WTC11 (cell line): ENCODE results near the gene TMEM183A. TPM values are rescaled to one million over a fixed set of nuclear protein-coding genes. Genes with fewer than 3 reads are reported as not detected.

Experiments
- ATAC-seq: fragments of 200-7000 bp; cut with Tn5 transposase; 2 replicates; pipeline ENCODE4 v1.10.0; 2021; ENCODE audit warnings: mild to moderate bottlenecking, moderate library complexity
- CTCF ChIA-PET: fragments of 300-600 bp; sonication (Branson Sonifier 250); formaldehyde crosslinking; loops from one replicate; lab custom pipeline; 2021; ENCODE audit warnings: antibody characterized with exemption; lab: Charles Lee
- POLR2A ChIA-PET: fragments of 350-600 bp; sonication (Branson Sonifier 250); formaldehyde crosslinking; loops from one replicate; lab custom pipeline; 2021; ENCODE audit warnings: antibody characterized with exemption; lab: Charles Lee
- DNase-seq: peaks from one replicate; pipeline ENCODE4 v3.0.0; 2021; ENCODE audit warnings: low spot score
- H3K27ac Mint-ChIP-seq: 2 replicates; pipeline ENCODE4 v1.8.0; 2021; ENCODE audit warnings: mixed read lengths
- H3K27me3 Mint-ChIP-seq: 2 replicates; pipeline ENCODE4 v1.8.0; 2021; ENCODE audit warnings: low read depth, mild to moderate bottlenecking, moderate library complexity, mixed read lengths
- H3K36me3 Mint-ChIP-seq: 2 replicates; pipeline ENCODE4 v1.8.0; 2021; ENCODE audit warnings: mixed read lengths
- H3K4me1 Mint-ChIP-seq: 2 replicates; pipeline ENCODE4 v1.8.0; 2022; ENCODE audit warnings: mixed read lengths
- H3K4me3 Mint-ChIP-seq: 2 replicates; pipeline ENCODE4 v1.8.0; 2021; ENCODE audit warnings: mild to moderate bottlenecking, moderate library complexity, mixed read lengths
- H3K9me3 Mint-ChIP-seq: 2 replicates; pipeline ENCODE4 v1.8.0; 2021; ENCODE audit warnings: mixed read lengths
- ATF2 ChIP-seq: sonication (generic); formaldehyde crosslinking; IDR thresholded peaks from 2 replicates; pipeline ENCODE4 v1.8.1; 2022; ENCODE audit warnings: low read depth, missing genetic modification reagents, borderline replicate concordance
- CTCF ChIP-seq: fragments of 200-600 bp; IDR thresholded peaks from 2 replicates; pipeline ENCODE4 v1.8.0; 2022; ENCODE audit warnings: antibody characterized with exemption
- E2F1 ChIP-seq: sonication (generic); formaldehyde crosslinking; IDR thresholded peaks from 2 replicates; pipeline ENCODE4 v1.8.0; 2022; ENCODE audit warnings: mild to moderate bottlenecking, missing genetic modification reagents
- EMX1 ChIP-seq: fragments of 250-450 bp; sonication (Bioruptor Pico); IDR thresholded peaks from 2 replicates; pipeline ENCODE4 v1.8.0; 2021; ENCODE audit warnings: mild to moderate bottlenecking
- ETV6 ChIP-seq: sonication (generic); formaldehyde crosslinking; IDR thresholded peaks from 2 replicates; pipeline ENCODE4 v1.8.1; 2022; ENCODE audit warnings: mild to moderate bottlenecking, missing genetic modification reagents
- KAT7 ChIP-seq: sonication (generic); formaldehyde crosslinking; IDR thresholded peaks from 2 replicates; pipeline ENCODE4 v1.8.1; 2023; ENCODE audit warnings: missing genetic modification reagents, mild to moderate bottlenecking, borderline replicate concordance
- MLX ChIP-seq: sonication (generic); formaldehyde crosslinking; IDR thresholded peaks from 2 replicates; pipeline ENCODE4 v1.8.1; 2023; ENCODE audit warnings: mild to moderate bottlenecking, missing genetic modification reagents, moderate library complexity
- NFATC4 ChIP-seq: fragments of 250-450 bp; sonication (Bioruptor Pico); IDR thresholded peaks from 2 replicates; pipeline ENCODE4 v1.9.0; 2021; ENCODE audit warnings: mild to moderate bottlenecking
- RELA ChIP-seq: sonication (generic); formaldehyde crosslinking; IDR thresholded peaks from 2 replicates; pipeline ENCODE4 v1.8.1; 2022; ENCODE audit warnings: missing genetic modification reagents, mild to moderate bottlenecking, borderline replicate concordance
- SOX15 ChIP-seq: fragments of 250-450 bp; sonication (Bioruptor Pico); IDR thresholded peaks from 2 replicates; pipeline ENCODE4 v1.9.0; 2021; ENCODE audit warnings: mild to moderate bottlenecking
- TEAD4 ChIP-seq: sonication (generic); formaldehyde crosslinking; IDR thresholded peaks from 2 replicates; pipeline ENCODE4 v1.8.0; 2022; ENCODE audit warnings: mild to moderate bottlenecking, missing genetic modification reagents
- ZMAT4 ChIP-seq: fragments of 250-450 bp; sonication (Bioruptor Pico); IDR thresholded peaks from 2 replicates; pipeline ENCODE4 v1.9.0; 2021; ENCODE audit warnings: mild to moderate bottlenecking
- ZNF281 ChIP-seq: sonication (generic); formaldehyde crosslinking; IDR thresholded peaks from 2 replicates; pipeline ENCODE4 v1.8.0; 2023; ENCODE audit warnings: mild to moderate bottlenecking, missing genetic modification reagents
- ZNF317 ChIP-seq: sonication (generic); formaldehyde crosslinking; IDR thresholded peaks from 2 replicates; pipeline ENCODE4 v1.8.1; 2023; ENCODE audit warnings: low read depth, mild to moderate bottlenecking, moderate library complexity, missing genetic modification reagents, borderline replicate concordance
- ZNF512 ChIP-seq: sonication (generic); formaldehyde crosslinking; IDR thresholded peaks from 2 replicates; pipeline ENCODE4 v1.8.1; 2022; ENCODE audit warnings: missing genetic modification reagents, borderline replicate concordance
- ZNF532 ChIP-seq: fragments of 250-450 bp; sonication (Bioruptor Pico); IDR thresholded peaks from 2 replicates; pipeline ENCODE4 v1.9.0; 2021; ENCODE audit warnings: mild to moderate bottlenecking, borderline replicate concordance
- total RNA-seq: library from RNA; stranded (reverse); gene quantifications from 3 replicates; pipeline ENCODE4 v1.2.3, GENCODE V29; 2021

TMEM183A gene
- total RNA-seq, 1 experiment from 2014 or later, result 108 TPM

GRCh38 chr1:202991112-202991511 is 16.1 kb upstream of the TMEM183A start (continued):
- no peak for TF ChIP-seq ZNF512
- no peak for TF ChIP-seq RELA (CRISPR knock-in tag)
- TF ChIP-seq, all 79 proteins: peak for 0

- peaks cover 9% of the 10 kb centered on the region for H3K9me3 Mint-ChIP-seq
- no peak for ATAC-seq
- CTCF ChIA-PET, result no interaction called here
- TF ChIP-seq SOX15 (CRISPR knock-in tag) (no peak), ETV6 (no peak), TEAD4 (no peak), EMX1 (CRISPR knock-in tag) (no peak), ZMAT4 (CRISPR knock-in tag) (no peak), E2F1 (CRISPR knock-in tag) (no peak), ZNF281 (CRISPR knock-in tag) (no peak), CTCF (no peak), MLX (no peak)
- TF ChIP-seq, all 79 proteins: peak for 0
- no peaks in the 10 kb centered on the region for H3K36me3 Mint-ChIP-seq
- no peak for DNase-seq
- no peak overlapping the region for H3K4me3 Mint-ChIP-seq
- peaks cover 7% of the 10 kb centered on the region; the same call in 1 of the 2 replicates for H3K27me3 Mint-ChIP-seq
- POLR2A ChIA-PET, result interaction anchor here (1.5 kb wide), 1 partner anchor 13 kb away, joined by 4 read pairs; the partner anchor contains the start of gene TMEM183A
- peaks cover 14% of the 10 kb centered on the region for H3K4me1 Mint-ChIP-seq
- no peak overlapping the region for H3K27ac Mint-ChIP-seq
These were observed 12.4 kb upstream of the TMEM183A start for GRCh38 chr1:202994756-202995155.

- DNase-seq, result peak; percentile 53
- H3K4me3 Mint-ChIP-seq, result peak overlapping the region; percentile 30
- peaks cover 3% of the 10 kb centered on the region; the same call in 1 of the 2 replicates for H3K9me3 Mint-ChIP-seq
- peak; percentile 55 for ATAC-seq
- peaks cover 7% of the 10 kb centered on the region; the same call in 1 of the 2 replicates for H3K27me3 Mint-ChIP-seq
- peaks cover 20% of the 10 kb centered on the region for H3K4me1 Mint-ChIP-seq
- POLR2A ChIA-PET, result interaction anchor here (1.3 kb wide), 1 partner anchor 113 kb away, joined by 3 read pairs; no protein-coding TSS in a partner anchor
- CTCF ChIA-PET, result interaction anchor here (0.6 to 1.9 kb wide), 13 partner anchors 7 to 339 kb away, joined by 3 to 8 read pairs (median 4); partner anchors contain the start of gene PPFIA4
- H3K36me3 Mint-ChIP-seq, result no peaks in the 10 kb centered on the region
- H3K27ac Mint-ChIP-seq, result peak overlapping the region; percentile 64
- TF ChIP-seq ZNF317 (CRISPR knock-in tag), result no peak
- TF ChIP-seq KAT7 (CRISPR knock-in tag), result no peak
- no peak for TF ChIP-seq RELA (CRISPR knock-in tag)
- TF ChIP-seq ZNF532, result no peak
- no peak for TF ChIP-seq ATF2
- no peak for TF ChIP-seq NFATC4
These were observed 8.1 kb upstream of the TMEM183A start for GRCh38 chr1:202998836-202999750.
